ENCODE results near the gene C7. TPM values are rescaled to one million over a fixed set of nuclear protein-coding genes. Genes with fewer than 3 reads are reported as not detected.

Gene C7
- total and polyA plus RNA-seq, 2 of the 8 experiments (the other 6 are each of a cell fraction or from before 2014, with no cell fraction given): 0.08 TPM; not detected in 1

Small RNA genes within 50 kb of the gene (small RNA-seq; reads per million reads assigned to genes)
- gene AC114967.1 (ENCODE audit: insufficient read depth) (not detected), gene RNU7-161P (ENCODE audit: insufficient read depth) (not detected)

Other genes starting within 250 kb of the C7 start
- gene PTGER4, start 229.6 kb upstream of the C7 start, total RNA-seq (2021; fragmentation: NEBNext Ultra II Directional; extraction: Animal tissue kit (Norgen Biotek cat#: 25700)): 0.76 and 1.9 TPM in 2 replicates
- 1.2 and 2.7 TPM in 2 replicates for gene PTGER4, start 229.6 kb upstream of the C7 start, polyA plus RNA-seq (2011; rRNA removed)
- 12.0 and 12.6 TPM in 2 replicates for gene TTC33, start 153.5 kb upstream of the C7 start, total RNA-seq (2021; fragmentation: NEBNext Ultra II Directional; extraction: Animal tissue kit (Norgen Biotek cat#: 25700))
- gene TTC33, start 153.5 kb upstream of the C7 start, polyA plus RNA-seq (2011; rRNA removed): 0.55 and 1.2 TPM in 2 replicates
- 30.3 and 33.1 TPM in 2 replicates for gene PRKAA1, start 111.1 kb upstream of the C7 start, total RNA-seq (2021; fragmentation: NEBNext Ultra II Directional; extraction: Animal tissue kit (Norgen Biotek cat#: 25700))
- 9.2 and 10.4 TPM in 2 replicates for gene PRKAA1, start 111.1 kb upstream of the C7 start, polyA plus RNA-seq (2011; rRNA removed)
- gene RPL37, start 74.3 kb upstream of the C7 start, total RNA-seq (2021; fragmentation: NEBNext Ultra II Directional; extraction: Animal tissue kit (Norgen Biotek cat#: 25700)): 1,534 and 1,595 TPM in 2 replicates
- 351 and 467 TPM in 2 replicates for gene RPL37, start 74.3 kb upstream of the C7 start, polyA plus RNA-seq (2011; rRNA removed)
- 0.33 and 0.50 TPM in 2 replicates for gene CARD6, start 68.1 kb upstream of the C7 start, total RNA-seq (2021; fragmentation: NEBNext Ultra II Directional; extraction: Animal tissue kit (Norgen Biotek cat#: 25700))
- 0.19 and 0.41 TPM in 2 replicates for gene CARD6, start 68.1 kb upstream of the C7 start, polyA plus RNA-seq (2011; rRNA removed)
- gene MROH2B, start 161.8 kb downstream of the C7 start, total RNA-seq (2021; fragmentation: NEBNext Ultra II Directional; extraction: Animal tissue kit (Norgen Biotek cat#: 25700)): not detected in 2 replicates
- gene MROH2B, start 161.8 kb downstream of the C7 start, polyA plus RNA-seq (2011; rRNA removed): not detected in 2 replicates